H1 (cell line): ENCODE measurements around the gene HLF.

Experiments
- ATF3 ChIP-seq: IDR thresholded peaks from 2 replicates; pipeline ENCODE4 v1.6.1; 2011; ENCODE audit warnings: low read depth, mild to moderate bottlenecking, low read length; ENCODE audit not compliant: insufficient read depth
- EGR1 ChIP-seq: IDR thresholded peaks from 2 replicates; pipeline ENCODE4 v1.6.1; 2011; ENCODE audit warnings: low read depth, low read length, borderline replicate concordance
- JUND ChIP-seq: IDR thresholded peaks from 2 replicates; pipeline ENCODE4 v1.6.1; 2011; ENCODE audit warnings: mild to moderate bottlenecking, improper control_type of control experiment, low read length
- MAX ChIP-seq: IDR thresholded peaks from 2 replicates; pipeline ENCODE4 v1.6.1; 2012; ENCODE audit warnings: inconsistent platforms
- NANOG ChIP-seq: IDR thresholded peaks from 2 replicates; pipeline ENCODE4 v1.6.1; 2011; ENCODE audit warnings: low read length, low read depth, mild to moderate bottlenecking, inconsistent platforms; ENCODE audit not compliant: insufficient read depth, poor library complexity, severe bottlenecking
- POLR2A ChIP-seq, 2 experiments: IDR thresholded peaks; 1 replicate in 1 of 2; 2 replicates in 1 of 2; pipeline ENCODE4 v1.6.1; 2011; ENCODE audit warnings: low read depth in 2 of 2, low read length in 2 of 2, mild to moderate bottlenecking in 2 of 2; ENCODE audit errors: control extremely low read depth in 1 of 2
- POLR2AphosphoS5 ChIP-seq: IDR thresholded peaks from 2 replicates; pipeline ENCODE4 v1.6.1; 2011; ENCODE audit warnings: low read depth, low read length
- POU5F1 ChIP-seq: IDR thresholded peaks from 2 replicates; pipeline ENCODE4 v1.6.1; 2011; ENCODE audit warnings: low read depth, mild to moderate bottlenecking, low read length, moderate library complexity
- SUZ12 ChIP-seq: fragments of 200-600 bp; sonication (generic); IDR thresholded peaks from 2 replicates; pipeline ENCODE4 v1.6.1; 2012; ENCODE audit warnings: mild to moderate bottlenecking, inconsistent platforms, low read length, moderate library complexity, mixed read lengths
- TAF1 ChIP-seq: IDR thresholded peaks from 2 replicates; pipeline ENCODE4 v1.6.1; 2011; ENCODE audit warnings: mild to moderate bottlenecking, low read depth, low read length
- USF2 ChIP-seq: IDR thresholded peaks from 2 replicates; pipeline ENCODE4 v1.6.1; 2011; ENCODE audit warnings: low read length, improper control_type of control experiment
- YY1 ChIP-seq: IDR thresholded peaks from 2 replicates; pipeline ENCODE4 v1.6.1; 2011; ENCODE audit warnings: low read depth, mild to moderate bottlenecking, low read length
- TF ChIP-seq, protein P1 (sequence below): IDR thresholded peaks from 2 replicates; pipeline ENCODE4 v1.6.1; 2012; ENCODE audit warnings: inconsistent platforms
- TF ChIP-seq, protein P2 (sequence below), 3 experiments: IDR thresholded peaks; 1 replicate in 2 of 3; 2 replicates in 1 of 3; pipeline versions ENCODE4 v1.5.1 to v1.6.1; 2011; ENCODE audit warnings: low read length in 3 of 3, mild to moderate bottlenecking in 3 of 3, inconsistent platforms in 2 of 3, low read depth in 1 of 3, moderate library complexity in 1 of 3; ENCODE audit not compliant: insufficient read depth in 1 of 3; ENCODE audit errors: control extremely low read depth in 1 of 3

DNA sequence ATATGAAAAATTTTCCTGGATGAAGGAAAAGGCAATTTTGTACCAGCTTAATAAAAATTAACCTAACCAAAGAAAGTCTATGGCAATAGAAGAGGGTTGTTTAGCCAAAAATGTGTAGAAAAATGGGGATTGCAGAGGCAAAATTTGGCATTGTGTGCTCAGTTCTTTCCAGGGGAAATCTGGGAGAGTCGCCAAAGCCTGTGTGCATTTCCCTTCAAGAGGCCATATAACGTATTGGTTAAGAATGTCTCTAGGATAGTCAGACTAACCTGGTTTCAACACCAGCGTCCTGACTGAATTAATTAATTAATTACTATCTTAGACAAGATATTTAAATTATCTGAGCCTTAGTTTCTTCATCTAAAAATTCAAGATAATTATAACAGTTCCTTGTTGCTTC lies 44.8 kb upstream of the HLF start:
- TF ChIP-seq POLR2A (IDR thresholded peaks at IDR 0.05; ENCODE audit: control extremely low read depth in 1 of 2, low read depth in 2 of 2, low read length in 2 of 2) (no peak), JUND (no peak), ATF3 (no peak), TAF1 (no peak), NANOG (no peak), USF2 (no peak), POU5F1 (no peak), MAX (no peak), YY1 (no peak), POLR2AphosphoS5 (no peak), EGR1 (no peak), SUZ12 (no peak)
- TF ChIP-seq, protein P1, sequence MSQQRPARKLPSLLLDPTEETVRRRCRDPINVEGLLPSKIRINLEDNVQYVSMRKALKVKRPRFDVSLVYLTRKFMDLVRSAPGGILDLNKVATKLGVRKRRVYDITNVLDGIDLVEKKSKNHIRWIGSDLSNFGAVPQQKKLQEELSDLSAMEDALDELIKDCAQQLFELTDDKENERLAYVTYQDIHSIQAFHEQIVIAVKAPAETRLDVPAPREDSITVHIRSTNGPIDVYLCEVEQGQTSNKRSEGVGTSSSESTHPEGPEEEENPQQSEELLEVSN, result no peak
- TF ChIP-seq, protein P2, sequence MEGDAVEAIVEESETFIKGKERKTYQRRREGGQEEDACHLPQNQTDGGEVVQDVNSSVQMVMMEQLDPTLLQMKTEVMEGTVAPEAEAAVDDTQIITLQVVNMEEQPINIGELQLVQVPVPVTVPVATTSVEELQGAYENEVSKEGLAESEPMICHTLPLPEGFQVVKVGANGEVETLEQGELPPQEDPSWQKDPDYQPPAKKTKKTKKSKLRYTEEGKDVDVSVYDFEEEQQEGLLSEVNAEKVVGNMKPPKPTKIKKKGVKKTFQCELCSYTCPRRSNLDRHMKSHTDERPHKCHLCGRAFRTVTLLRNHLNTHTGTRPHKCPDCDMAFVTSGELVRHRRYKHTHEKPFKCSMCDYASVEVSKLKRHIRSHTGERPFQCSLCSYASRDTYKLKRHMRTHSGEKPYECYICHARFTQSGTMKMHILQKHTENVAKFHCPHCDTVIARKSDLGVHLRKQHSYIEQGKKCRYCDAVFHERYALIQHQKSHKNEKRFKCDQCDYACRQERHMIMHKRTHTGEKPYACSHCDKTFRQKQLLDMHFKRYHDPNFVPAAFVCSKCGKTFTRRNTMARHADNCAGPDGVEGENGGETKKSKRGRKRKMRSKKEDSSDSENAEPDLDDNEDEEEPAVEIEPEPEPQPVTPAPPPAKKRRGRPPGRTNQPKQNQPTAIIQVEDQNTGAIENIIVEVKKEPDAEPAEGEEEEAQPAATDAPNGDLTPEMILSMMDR (IDR thresholded peaks at IDR 0.05; ENCODE audit: control extremely low read depth in 1 of 3, insufficient read depth in 1 of 3, low read depth in 1 of 3, low read length in 3 of 3), result no peak
